Naive thymus-derived CD4-positive, alpha-beta T cell (primary cell): ENCODE results near the gene ITGAD. TPM values are rescaled to one million over a fixed set of nuclear protein-coding genes. Genes with fewer than 3 reads are reported as not detected.
"Not testable (repeated sequence)": the region's sequence is repeated elsewhere in the genome, so short reads cannot be mapped to it uniquely, and the experiment has no call there.

Experiments
- ATAC-seq: fragments of 150-1000 bp; cut with Tn5 transposase; 2 replicates; pipeline ENCODE4 v1.10.0; 2021; ENCODE audit warnings: mild to moderate bottlenecking, moderate library complexity
- CTCF ChIA-PET: fragments of 350-600 bp; sonication (Branson Sonifier 250); formaldehyde crosslinking; loops from one replicate; lab custom pipeline; 2021; ENCODE audit warnings: antibody characterized with exemption; lab: Charles Lee
- POLR2A ChIA-PET: fragments of 350-600 bp; sonication (Branson Sonifier 250); formaldehyde crosslinking; loops from one replicate; lab custom pipeline; 2021; ENCODE audit warnings: antibody characterized with exemption, inconsistent platforms; lab: Charles Lee
- DNase-seq, 9 donors: peaks; one replicate each; pipeline versions ENCODE4 v3.0.0 to v3.0.0-alpha.2; 2020 to 2022; ENCODE audit warnings: mixed read lengths in 1 of 9
- H3K27ac ChIP-seq: one replicate; pipeline ENCODE4 v1.7.0; 2013; ENCODE audit warnings: mild to moderate bottlenecking, low read depth, low read length, moderate library complexity
- H3K27me3 ChIP-seq, 2 donors: one replicate each; pipeline ENCODE4 v1.7.0; 2013; ENCODE audit warnings: low read length in 2 of 2, mild to moderate bottlenecking in 2 of 2, moderate library complexity in 2 of 2; ENCODE audit not compliant: control insufficient read depth in 2 of 2, insufficient read depth in 2 of 2
- H3K36me3 ChIP-seq, 3 experiments: 1 replicate in 2 of 3; 2 replicates in 1 of 3; pipeline ENCODE4 v1.7.0; 2013; ENCODE audit warnings: low read length in 3 of 3, mild to moderate bottlenecking in 3 of 3, moderate library complexity in 1 of 3; ENCODE audit not compliant: insufficient read depth in 3 of 3, control insufficient read depth in 2 of 3
- H3K4me1 ChIP-seq, 2 donors: one replicate each; pipeline ENCODE4 v1.7.0; 2013; ENCODE audit warnings: low read length in 2 of 2, mild to moderate bottlenecking in 2 of 2, moderate library complexity in 1 of 2; ENCODE audit not compliant: control insufficient read depth in 2 of 2, insufficient read depth in 2 of 2
- H3K4me3 ChIP-seq: 2 replicates; pipeline ENCODE4 v1.7.0; 2013; ENCODE audit warnings: mild to moderate bottlenecking, low read length
- H3K9me3 ChIP-seq, 3 experiments: 1 replicate in 2 of 3; 2 replicates in 1 of 3; pipeline ENCODE4 v1.7.0; 2013; ENCODE audit warnings: low read length in 3 of 3; ENCODE audit not compliant: control insufficient read depth in 2 of 3
- H3K27ac Mint-ChIP-seq, 9 donors: one replicate each; pipeline ENCODE4 v1.8.0; 2020 to 2022; ENCODE audit warnings: mixed read lengths in 9 of 9, mild to moderate bottlenecking in 8 of 9, moderate library complexity in 5 of 9, inconsistent platforms in 2 of 9
- H3K27me3 Mint-ChIP-seq, 5 donors: one replicate each; pipeline ENCODE4 v1.8.0; 2021 to 2022; ENCODE audit warnings: mixed read lengths in 5 of 5, mild to moderate bottlenecking in 1 of 5
- H3K36me3 Mint-ChIP-seq, 5 donors: one replicate each; pipeline ENCODE4 v1.8.0; 2020 to 2022; ENCODE audit warnings: mixed read lengths in 5 of 5, mild to moderate bottlenecking in 3 of 5, inconsistent platforms in 1 of 5
- H3K4me1 Mint-ChIP-seq, 7 donors: one replicate each; pipeline ENCODE4 v1.8.0; 2020 to 2022; ENCODE audit warnings: mixed read lengths in 7 of 7, mild to moderate bottlenecking in 3 of 7, inconsistent platforms in 1 of 7
- H3K4me3 Mint-ChIP-seq, 10 donors: one replicate each; pipeline ENCODE4 v1.8.0; 2020 to 2022; ENCODE audit warnings: mild to moderate bottlenecking in 10 of 10, mixed read lengths in 10 of 10, moderate library complexity in 6 of 10, inconsistent platforms in 2 of 10
- H3K9me3 Mint-ChIP-seq, 11 donors: one replicate each; pipeline ENCODE4 v1.8.0; 2020 to 2022; ENCODE audit warnings: mixed read lengths in 11 of 11, mild to moderate bottlenecking in 4 of 11, inconsistent platforms in 1 of 11, moderate library complexity in 1 of 11
- intact Hi-C, 2 donors: fragments of 100-400 bp; cut with micrococcal nuclease; formaldehyde crosslinking; loops; one replicate each; pipeline ENCODE4 v1.15.1; 2023
- polyA plus RNA-seq, 2 donors: library from polyadenylated mRNA; unstranded; fragments of 300-500 nt; fragmentation: Illumina TruSeq; gene quantifications; one replicate each; pipeline ENCODE4 v1.2.3, GENCODE V29; 2021
- total RNA-seq, 6 experiments: library from RNA in 5 of 6; stranded (reverse) in 5 of 6; gene quantifications; 1 replicate in 5 of 6; 2 replicates in 1 of 6; pipeline ENCODE4 v1.2.3 and lab custom pipeline; 2021 to 2026

Gene ITGAD
- total and polyA plus RNA-seq, 7 experiments from 2014 or later = 0.24 to 1.3 TPM; not detected in 5

- Histone ChIP-seq H3K9me3 (no peaks in the 10 kb centered on the region), H3K4me1 (peaks cover 0 to 29% of the 10 kb centered on the region in 2 donors), H3K4me3 (no peak overlapping the region), H3K27me3 (no peaks in the 10 kb centered on the region), H3K27ac (no peak overlapping the region), H3K36me3 (no peaks in the 10 kb centered on the region)
- Mint-ChIP-seq H3K27me3 (peaks cover 0 to 21% (median 0%) of the 10 kb centered on the region in 5 donors), H3K9me3 (peaks cover 0 to 5% (median 2%) of the 10 kb centered on the region in 11 donors), H3K36me3 (peaks cover 0 to 6% (median 0%) of the 10 kb centered on the region in 5 donors), H3K4me1 (peaks cover 0 to 29% (median 6%) of the 10 kb centered on the region in 7 donors), H3K4me3 (no peak overlapping the region), H3K27ac (peak overlapping the region in 1 of 9 donors; percentile 31)
- DNase-seq = no peak
- CTCF ChIA-PET = no interaction called here
- peak; percentile 42 for ATAC-seq
- POLR2A ChIA-PET = no interaction called here
- intact Hi-C loops = no loop called here
These were observed 21.6 kb downstream of the ITGAD start for GRCh38 chr16:31414706-31415105.

- CTCF ChIA-PET = no interaction called here
These were observed 23.2 kb downstream of the ITGAD start for GRCh38 chr16:31416371-31416770.

GRCh38 chr16:31417036-31417435 lies 23.9 kb downstream of the ITGAD start:
- POLR2A ChIA-PET, DNase-seq: not testable (repeated sequence)
- H3K4me1 Mint-ChIP-seq = peaks cover 0 to 46% (median 6%) of the 10 kb centered on the region in 7 donors

More at GRCh38 chr16:31416371-31416770, 23.2 kb downstream of the ITGAD start:
- POLR2A ChIA-PET = no interaction called here
- H3K27ac ChIP-seq = no peak overlapping the region
- Mint-ChIP-seq H3K4me3 (no peak overlapping the region), H3K9me3 (peaks cover 0 to 9% (median 2%) of the 10 kb centered on the region in 11 donors), H3K4me1 (peaks cover 0 to 40% (median 6%) of the 10 kb centered on the region in 7 donors), H3K36me3 (peaks cover 0 to 6% (median 0%) of the 10 kb centered on the region in 5 donors), H3K27ac (peak overlapping the region in 1 of 9 donors; percentile 26), H3K27me3 (peaks cover 0 to 19% (median 0%) of the 10 kb centered on the region in 5 donors)
- H3K4me3 ChIP-seq = no peak overlapping the region
- H3K4me1 ChIP-seq = peaks cover 0 to 44% of the 10 kb centered on the region in 2 donors
- DNase-seq (no peak), ATAC-seq (no peak)
- no peaks in the 10 kb centered on the region for H3K36me3 ChIP-seq
- H3K9me3 ChIP-seq = no peaks in the 10 kb centered on the region
- intact Hi-C loops = no loop called here
- no peaks in the 10 kb centered on the region for H3K27me3 ChIP-seq

GRCh38 chr16:31417916-31418315 lies 24.8 kb downstream of the ITGAD start:
- Histone ChIP-seq H3K4me3 (no peak overlapping the region), H3K27me3 (no peaks in the 10 kb centered on the region), H3K36me3 (no peaks in the 10 kb centered on the region), H3K27ac (no peak overlapping the region), H3K9me3 (no peaks in the 10 kb centered on the region), H3K4me1 (peaks cover 0 to 57% of the 10 kb centered on the region in 2 donors)
- H3K36me3 Mint-ChIP-seq = peaks cover 0 to 8% (median 0%) of the 10 kb centered on the region in 5 donors
- H3K4me1 Mint-ChIP-seq = peaks cover 0 to 52% (median 6%) of the 10 kb centered on the region in 7 donors
- H3K27ac Mint-ChIP-seq = peak overlapping the region in 1 of 9 donors; percentile 39
- DNase-seq (no peak), ATAC-seq (no peak)
- intact Hi-C loops = no loop called here
- H3K9me3 Mint-ChIP-seq = peaks cover 0 to 9% (median 2%) of the 10 kb centered on the region in 11 donors
- ChIA-PET CTCF (no interaction called here), POLR2A (no interaction called here)
- no peak overlapping the region for H3K4me3 Mint-ChIP-seq
- peaks cover 0 to 23% (median 0%) of the 10 kb centered on the region in 5 donors for H3K27me3 Mint-ChIP-seq

More at GRCh38 chr16:31417036-31417435, 23.9 kb downstream of the ITGAD start:
- H3K27ac ChIP-seq, CTCF ChIA-PET, H3K27me3 ChIP-seq, H3K4me3 Mint-ChIP-seq, H3K9me3 Mint-ChIP-seq, H3K36me3 Mint-ChIP-seq, intact Hi-C loops, H3K4me3 ChIP-seq, ATAC-seq, H3K36me3 ChIP-seq, H3K9me3 ChIP-seq, H3K27ac Mint-ChIP-seq: not testable (repeated sequence)
- H3K27me3 Mint-ChIP-seq = peaks cover 0 to 19% (median 0%) of the 10 kb centered on the region in 5 donors
- peaks cover 0 to 50% of the 10 kb centered on the region in 2 donors for H3K4me1 ChIP-seq

- Histone ChIP-seq H3K4me3 (no peak overlapping the region), H3K27me3 (no peaks in the 10 kb centered on the region), H3K4me1 (peaks cover 0 to 52% of the 10 kb centered on the region in 2 donors), H3K36me3 (no peaks in the 10 kb centered on the region), H3K27ac (no peak overlapping the region), H3K9me3 (no peaks in the 10 kb centered on the region)
- CTCF ChIA-PET = no interaction called here
- POLR2A ChIA-PET = no interaction called here
- intact Hi-C loops = loop anchor here in 1 of 2 donors (5.0 kb wide), 1 partner anchor 33 kb away; no protein-coding TSS in a partner anchor
- DNase-seq = no peak
- Mint-ChIP-seq H3K4me3 (peak overlapping the region in 1 of 10 donors; percentile 74), H3K4me1 (peaks cover 0 to 57% (median 6%) of the 10 kb centered on the region in 7 donors), H3K36me3 (peaks cover 0 to 8% (median 0%) of the 10 kb centered on the region in 5 donors), H3K27me3 (peaks cover 0 to 16% (median 0%) of the 10 kb centered on the region in 5 donors), H3K27ac (peak overlapping the region in 2 of 9 donors; percentile 26 to 59), H3K9me3 (peaks cover 0 to 9% (median 2%) of the 10 kb centered on the region in 11 donors)
- ATAC-seq = no peak
These were observed 26.9 kb downstream of the ITGAD start for GRCh38 chr16:31420037-31420436.

- ChIA-PET POLR2A (no interaction called here), CTCF (no interaction called here)
- Histone ChIP-seq H3K27me3 (no peaks in the 10 kb centered on the region), H3K4me3 (no peak overlapping the region), H3K4me1 (peaks cover 0 to 45% of the 10 kb centered on the region in 2 donors), H3K9me3 (no peaks in the 10 kb centered on the region), H3K27ac (no peak overlapping the region), H3K36me3 (no peaks in the 10 kb centered on the region)
- intact Hi-C loops = loop anchor here in 1 of 2 donors (5.0 kb wide), 1 partner anchor 34 kb away; no protein-coding TSS in a partner anchor
- peak; percentile 53 for ATAC-seq
- peak in 1 of 9 donors; percentile 64 for DNase-seq
- H3K27me3 Mint-ChIP-seq = peaks cover 0 to 12% (median 0%) of the 10 kb centered on the region in 5 donors
- H3K4me1 Mint-ChIP-seq = peaks cover 3 to 45% (median 5%) of the 10 kb centered on the region in 7 donors
- H3K4me3 Mint-ChIP-seq = peak overlapping the region in 1 of 10 donors; percentile 64
- H3K36me3 Mint-ChIP-seq = peaks cover 0 to 8% (median 0%) of the 10 kb centered on the region in 5 donors
- H3K27ac Mint-ChIP-seq = peak overlapping the region in 2 of 9 donors; percentile 14 to 83
- H3K9me3 Mint-ChIP-seq = peaks cover 0 to 9% (median 2%) of the 10 kb centered on the region in 11 donors
These were observed 28.5 kb downstream of the ITGAD start for GRCh38 chr16:31421587-31421986.
